ENCODE data around the gene MUTYH.

The MUTYH gene

GRCh38 chr1:45348966-45349677 is 8.9 kb upstream of the MUTYH start:
- DNase-seq = no peak

- no peak for DNase-seq
Measured at GRCh38 chr1:45348609-45348965, 8.3 kb upstream of the MUTYH start.

GRCh38 chr1:45348020-45348419 is 7.8 kb upstream of the MUTYH start:
- no peak for DNase-seq

DNA sequence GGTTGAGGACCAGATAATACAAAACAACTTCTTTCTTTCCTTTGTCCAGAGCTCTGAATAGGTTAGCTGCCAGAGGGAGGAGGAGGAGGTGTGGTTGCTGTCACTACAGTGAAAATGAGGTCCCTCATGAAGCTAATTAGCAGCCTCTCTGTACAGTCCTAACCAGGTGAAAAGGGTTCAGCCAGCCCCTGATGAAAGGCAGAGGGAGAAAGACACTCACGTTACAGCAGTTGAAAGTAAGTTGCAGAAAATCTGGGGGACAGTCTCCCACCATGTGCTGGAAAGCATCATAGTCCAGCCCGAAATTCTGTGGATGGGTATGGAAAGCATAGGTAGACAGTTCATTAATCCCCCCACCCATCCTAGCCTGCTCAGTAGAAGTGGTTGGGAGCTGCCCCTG is 6.2 kb upstream of the MUTYH start:
- no peak for DNase-seq

DNA sequence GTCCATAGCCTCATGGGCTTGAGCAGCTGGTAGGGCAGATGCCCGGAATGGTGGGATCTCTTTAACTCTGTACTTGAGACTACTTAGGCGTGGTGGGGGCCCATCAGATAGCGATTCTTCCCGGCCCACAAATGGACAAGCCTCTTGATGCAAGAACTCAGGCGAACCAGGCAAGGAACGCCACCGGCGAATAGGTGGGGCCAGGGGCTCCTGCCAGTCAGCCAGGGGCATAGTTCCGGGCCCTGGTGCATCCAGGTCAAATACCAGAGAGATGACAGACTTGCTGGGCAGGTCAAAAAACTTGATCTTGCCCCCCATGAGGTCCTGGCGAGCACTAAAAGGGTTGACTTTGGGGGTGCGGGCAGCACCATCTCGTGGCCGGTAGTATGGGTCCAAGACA is 4.8 kb upstream of the MUTYH start:
- DNase-seq = no peak

GRCh38 chr1:45344499-45344898 is 4.3 kb upstream of the MUTYH start:
- DNase-seq = no peak

DNA sequence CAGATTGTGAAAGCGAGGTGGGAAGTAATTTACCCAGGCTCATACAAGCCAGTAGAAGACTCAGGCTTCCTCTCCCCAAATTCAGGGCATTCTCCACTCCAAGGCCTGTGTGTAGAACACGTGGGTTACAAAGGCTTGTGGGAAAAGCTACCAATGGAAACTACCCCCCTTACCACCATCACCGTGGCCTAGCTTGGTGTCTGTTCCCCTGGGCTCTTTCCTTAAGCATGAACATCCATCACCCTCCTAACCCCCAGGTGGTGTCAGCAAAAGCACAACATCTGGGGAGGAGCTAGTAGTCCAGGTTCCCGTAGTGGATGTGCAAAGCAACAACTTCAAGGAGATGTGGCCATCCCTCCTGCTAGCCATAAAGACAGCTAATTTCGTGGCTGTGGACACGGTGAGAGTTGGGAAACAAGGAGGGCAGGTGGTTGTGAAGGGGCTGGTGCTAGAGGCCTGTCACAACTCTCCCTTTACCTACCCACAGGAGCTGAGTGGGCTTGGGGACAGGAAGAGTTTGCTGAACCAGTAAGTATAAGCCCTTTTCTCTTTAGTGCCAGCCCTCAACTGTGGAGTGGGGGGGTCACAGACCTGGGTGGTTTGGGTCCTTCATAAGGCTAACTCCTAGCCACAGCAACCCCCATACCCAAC is 701 bp upstream of the MUTYH start:
- DNase-seq = peak in 3 of 4 experiments; percentile 17 to 20 (median 19)

GRCh38 chr1:45337630-45338325 is 2.5 kb downstream of the MUTYH start:
- DNase-seq = no peak

GRCh38 chr1:45335855-45336324 is 4.3 kb downstream of the MUTYH start:
- DNase-seq = no peak

- DNase-seq = peak; percentile 58 to 79 (median 74)
Measured at GRCh38 chr1:45334308-45335245, 5.7 kb downstream of the MUTYH start.

DNA sequence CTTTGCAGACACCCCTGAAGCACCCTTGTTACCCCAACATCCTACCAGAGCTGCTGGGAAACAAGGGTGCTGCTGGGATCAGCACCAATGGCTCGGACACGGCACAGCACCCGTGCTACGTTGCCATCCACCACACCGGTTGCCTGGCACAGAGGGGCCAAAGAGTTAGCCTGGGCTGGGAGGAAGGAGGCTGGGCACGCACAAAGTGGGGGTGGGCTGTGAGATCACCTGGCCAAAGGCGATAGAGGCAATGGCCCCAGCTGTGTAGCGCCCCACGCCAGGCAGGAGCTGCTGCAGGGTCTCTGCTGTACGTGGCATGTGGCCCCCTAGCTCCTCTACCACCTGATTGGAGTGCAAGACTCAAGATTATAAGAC is 7.9 kb downstream of the MUTYH start:
- no peak for DNase-seq

- DNase-seq = no peak
Measured at GRCh38 chr1:45331436-45332345, 8.5 kb downstream of the MUTYH start.

GRCh38 chr1:45329445-45329844 is 10.8 kb downstream of the MUTYH start:
- DNase-seq = no peak

DNA sequence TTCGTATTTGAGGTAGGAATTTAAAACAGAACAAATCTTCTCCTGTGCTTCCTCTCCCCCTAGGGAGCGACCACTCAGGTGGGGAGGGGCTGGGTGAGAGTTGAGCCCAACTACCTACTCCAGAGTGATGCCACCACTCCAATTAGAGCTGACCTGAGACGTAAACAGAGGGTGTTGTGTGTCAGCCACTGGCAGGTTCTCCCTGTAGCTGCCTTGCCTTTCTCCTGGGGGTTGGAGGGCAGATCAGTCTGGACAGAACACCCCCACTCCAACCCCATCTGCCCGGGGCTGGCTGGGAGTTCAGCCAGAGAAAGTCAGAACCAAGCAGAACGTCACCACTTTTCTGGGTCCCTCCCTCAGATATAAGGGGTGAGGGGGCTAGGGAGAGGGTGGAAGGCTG is 11.6 kb downstream of the MUTYH start:
- DNase-seq = no peak

DNA sequence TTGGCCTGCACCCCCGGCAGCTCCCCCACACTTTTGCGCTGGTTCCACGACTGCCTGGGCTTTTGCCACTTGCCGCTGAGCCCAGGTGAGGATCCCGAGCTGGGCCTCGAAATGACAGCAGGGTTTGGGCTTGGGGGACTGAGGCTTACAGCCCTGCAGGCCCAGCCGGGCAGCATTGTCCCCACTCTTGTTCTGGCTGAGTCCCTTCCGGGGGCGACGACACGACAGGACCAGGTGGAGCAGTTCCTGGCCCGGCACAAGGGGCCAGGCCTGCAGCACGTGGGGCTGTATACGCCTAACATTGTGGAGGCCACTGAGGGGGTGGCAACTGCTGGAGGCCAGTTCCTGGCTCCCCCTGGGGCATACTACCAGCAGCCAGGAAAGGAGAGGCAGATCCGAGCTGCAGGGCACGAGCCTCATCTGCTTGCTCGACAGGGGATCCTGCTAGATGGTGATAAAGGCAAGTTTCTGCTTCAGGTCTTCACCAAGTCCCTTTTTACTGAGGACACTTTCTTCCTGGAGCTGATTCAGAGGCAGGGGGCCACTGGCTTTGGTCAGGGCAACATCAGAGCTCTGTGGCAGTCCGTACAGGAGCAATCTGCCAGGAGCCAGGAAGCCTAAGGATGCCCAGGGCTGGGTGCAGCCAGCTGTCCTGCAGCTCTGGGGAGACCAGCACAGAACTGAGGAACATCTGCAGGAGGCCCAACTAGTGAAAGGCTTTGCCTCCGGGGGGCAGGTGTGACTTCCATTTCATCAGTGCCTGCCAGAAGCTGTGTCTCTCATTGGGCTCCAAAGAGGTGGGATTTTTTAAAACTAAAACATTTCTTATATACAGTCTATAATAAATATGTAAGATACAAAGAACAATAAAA is 12.4 kb downstream of the MUTYH start:
- DNase-seq = no peak

DNA sequence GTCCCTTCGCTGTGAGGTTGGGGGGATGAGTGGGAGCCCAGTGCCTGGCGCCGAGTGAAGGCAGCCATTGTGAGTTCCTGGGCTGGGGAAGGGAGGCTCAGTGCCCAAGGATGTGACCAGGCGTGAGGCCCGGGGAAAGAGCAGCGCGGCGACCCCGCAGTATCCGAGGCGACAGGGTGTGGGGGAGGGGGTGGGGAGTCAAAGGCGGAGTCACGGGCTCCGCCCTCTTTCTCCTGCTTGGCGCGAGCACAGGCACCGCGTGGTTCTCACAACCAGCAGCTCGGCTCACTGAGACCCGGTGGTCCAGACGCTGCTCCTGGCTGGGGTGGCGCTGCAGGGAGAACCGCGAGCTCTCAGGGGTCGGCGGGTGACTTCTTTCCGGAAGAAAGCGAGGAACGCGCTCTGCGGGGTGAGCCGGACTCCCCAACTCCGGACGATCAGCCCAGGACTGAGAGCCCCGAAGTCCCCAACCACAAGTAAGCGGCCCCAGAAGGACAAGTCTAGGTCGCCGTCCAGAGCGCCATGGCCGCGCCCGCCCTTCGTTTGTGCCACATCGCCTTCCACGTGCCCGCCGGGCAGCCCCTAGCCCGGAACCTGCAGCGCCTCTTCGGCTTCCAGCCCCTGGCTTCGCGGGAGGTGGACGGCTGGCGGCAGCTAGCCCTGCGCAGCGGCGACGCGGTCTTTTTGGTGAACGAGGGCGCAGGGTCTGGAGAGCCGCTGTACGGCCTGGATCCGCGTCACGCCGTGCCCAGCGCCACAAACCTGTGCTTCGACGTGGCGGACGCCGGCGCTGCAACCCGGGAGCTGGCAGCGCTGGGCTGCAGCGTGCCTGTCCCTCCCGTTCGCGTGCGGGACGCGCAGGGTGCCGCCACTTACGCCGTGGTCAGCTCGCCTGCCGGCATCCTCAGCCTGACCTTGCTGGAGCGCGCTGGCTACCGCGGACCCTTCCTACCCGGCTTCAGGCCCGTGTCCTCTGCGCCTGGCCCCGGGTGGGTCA is 13.3 kb downstream of the MUTYH start, which contains the start of gene HPDL:
Gene HPDL, plus strand, starts transcription at position 269 of the 997 bp plus-strand sequence. Its CDS starts 254 bp downstream, at position 523.
- DNase-seq = peak; percentile 8 to 63 (median 38)

DNA sequence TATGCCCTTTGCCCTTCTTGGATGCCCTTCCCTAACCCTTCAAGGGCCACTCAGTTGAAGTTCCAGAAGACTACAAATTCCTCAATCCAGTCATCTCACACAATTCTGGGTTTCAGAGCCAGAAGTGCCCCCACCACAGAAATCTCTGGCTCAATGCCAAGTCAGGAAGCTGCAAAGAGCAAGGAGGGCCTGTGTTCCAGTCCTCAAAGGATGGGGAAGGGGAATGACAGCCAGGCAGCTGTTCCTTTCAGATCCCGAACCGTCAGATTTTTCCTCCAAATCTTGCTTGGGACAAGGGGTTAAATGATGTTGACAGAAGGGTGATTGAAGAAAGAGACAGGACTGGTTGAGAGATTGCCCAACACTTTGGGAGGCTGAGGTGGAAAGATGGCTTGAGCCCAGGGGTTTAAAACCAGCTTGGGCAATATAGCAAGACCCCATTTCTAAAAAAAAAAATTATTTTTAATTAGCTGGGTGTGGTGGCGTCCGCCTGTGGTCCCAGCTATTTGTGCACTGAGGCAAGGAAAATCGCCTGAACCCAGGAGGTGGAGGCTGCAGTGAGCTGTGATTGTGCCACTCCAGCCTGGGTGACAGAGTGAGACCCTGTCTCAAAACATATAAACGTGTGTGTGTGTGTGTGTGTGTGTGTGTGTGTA is 14.3 kb downstream of the MUTYH start:
- DNase-seq = no peak

GRCh38 chr1:45322486-45323040 is 17.7 kb downstream of the MUTYH start:
- DNase-seq = no peak
